Astrocyte (in vitro differentiated cells and primary cell): ENCODE data around the gene AIF1. TPM values are rescaled to one million over a fixed set of nuclear protein-coding genes. Genes with fewer than 3 reads are reported as not detected.

ENCODE experiments used
- DNase-seq: peaks from one replicate; pipeline ENCODE4 v3.0.0-alpha.2; 2010; ENCODE audit warnings: low read depth
- FAIRE-seq: peaks from 2 replicates; lab custom pipeline; 2011; peaks lifted over from hg19 to GRCh38; lab: Jason Lieb, UNC
- H2AFZ ChIP-seq: 2 replicates; pipeline ENCODE4 v1.6.0; 2012; ENCODE audit warnings: low read depth, low read length, inconsistent platforms
- H3K27ac ChIP-seq: 2 replicates; pipeline ENCODE4 v1.5.1; 2011; ENCODE audit warnings: low read depth, low read length, inconsistent platforms
- H3K27me3 ChIP-seq: 2 replicates; pipeline ENCODE4 v1.6.0; 2011; ENCODE audit warnings: low read length, inconsistent platforms; ENCODE audit not compliant: insufficient read depth
- H3K36me3 ChIP-seq: 2 replicates; pipeline ENCODE4 v1.5.1; 2011; ENCODE audit warnings: low read length, inconsistent platforms; ENCODE audit not compliant: insufficient read depth
- H3K4me1 ChIP-seq: 2 replicates; pipeline ENCODE4 v1.5.1; 2011; ENCODE audit warnings: low read length, inconsistent platforms; ENCODE audit not compliant: insufficient read depth
- H3K4me2 ChIP-seq: 2 replicates; pipeline ENCODE4 v1.6.0; 2012; ENCODE audit warnings: low read length, inconsistent platforms
- H3K4me3 ChIP-seq: 2 replicates; pipeline ENCODE4 v1.5.1; 2011; ENCODE audit warnings: low read depth, mild to moderate bottlenecking, low read length, inconsistent platforms; ENCODE audit not compliant: insufficient read depth
- H3K79me2 ChIP-seq: 2 replicates; pipeline ENCODE4 v1.6.0; 2012; ENCODE audit warnings: mild to moderate bottlenecking, low read length, inconsistent platforms; ENCODE audit not compliant: insufficient read depth
- H3K9ac ChIP-seq: 2 replicates; pipeline ENCODE4 v1.6.0; 2012; ENCODE audit warnings: mild to moderate bottlenecking, low read length, inconsistent platforms
- H3K9me3 ChIP-seq: 2 replicates; pipeline ENCODE4 v1.5.1; 2012; ENCODE audit warnings: low read depth, mild to moderate bottlenecking, low read length, inconsistent platforms; ENCODE audit not compliant: insufficient read depth
- H4K20me1 ChIP-seq: 2 replicates; pipeline ENCODE4 v1.6.0; 2012; ENCODE audit warnings: low read length, inconsistent platforms; ENCODE audit not compliant: insufficient read depth
- H3K27ac Mint-ChIP-seq: one replicate; pipeline ENCODE4 v1.8.0; 2021; ENCODE audit warnings: mild to moderate bottlenecking, mixed read lengths; ENCODE audit not compliant: unreplicated experiment
- H3K27me3 Mint-ChIP-seq: one replicate; pipeline ENCODE4 v1.8.0; 2021; ENCODE audit warnings: low read depth, mixed read lengths; ENCODE audit not compliant: unreplicated experiment
- H3K36me3 Mint-ChIP-seq: one replicate; pipeline ENCODE4 v1.8.0; 2021; ENCODE audit warnings: low read depth, mixed read lengths; ENCODE audit not compliant: unreplicated experiment
- H3K4me1 Mint-ChIP-seq: one replicate; pipeline ENCODE4 v1.8.0; 2021; ENCODE audit warnings: low read depth, mixed read lengths; ENCODE audit not compliant: unreplicated experiment
- H3K4me3 Mint-ChIP-seq: one replicate; pipeline ENCODE4 v1.8.0; 2021; ENCODE audit warnings: mild to moderate bottlenecking, moderate library complexity, mixed read lengths; ENCODE audit not compliant: unreplicated experiment
- H3K9me3 Mint-ChIP-seq: one replicate; pipeline ENCODE4 v1.8.0; 2021; ENCODE audit warnings: mild to moderate bottlenecking, mixed read lengths; ENCODE audit not compliant: unreplicated experiment
- EZH2 ChIP-seq: IDR thresholded peaks from 2 replicates; pipeline ENCODE4 v1.6.1; 2012; ENCODE audit warnings: mild to moderate bottlenecking, low read length, inconsistent platforms; ENCODE audit not compliant: insufficient read depth
- total RNA-seq: library from RNA; stranded (reverse); gene quantifications from 2 replicates; pipeline ENCODE4 v1.2.1, GENCODE V29; 2021
- TF ChIP-seq, protein P1 (sequence below): IDR thresholded peaks from 2 replicates; pipeline ENCODE4 v1.5.1; 2011; ENCODE audit warnings: low read depth, mild to moderate bottlenecking, inconsistent platforms, low read length, moderate library complexity; ENCODE audit not compliant: insufficient read depth

AIF1 gene
- total RNA-seq, 1 donor from 2014 or later, result not detected

GRCh38 chr6:31579546-31580437 lies 35.2 kb upstream of the AIF1 start:
- peak overlapping the region; percentile 58 for H3K4me3 Mint-ChIP-seq
- Histone ChIP-seq H3K27ac (no peak overlapping the region), H3K36me3 (no peaks in the 10 kb centered on the region), H3K79me2 (no peaks in the 10 kb centered on the region), H3K4me3 (no peak overlapping the region), H2AFZ (peak overlapping the region; percentile 98), H4K20me1 (no peaks in the 10 kb centered on the region), H3K4me2 (peak overlapping the region; percentile 95), H3K9me3 (no peaks in the 10 kb centered on the region), H3K4me1 (peaks cover 11% of the 10 kb centered on the region), H3K9ac (no peak overlapping the region), H3K27me3 (no peaks in the 10 kb centered on the region)
- H3K27ac Mint-ChIP-seq, result no peak overlapping the region
- peaks cover 15% of the 10 kb centered on the region for H3K27me3 Mint-ChIP-seq
- TF ChIP-seq EZH2, result no peak
- TF ChIP-seq, protein P1, sequence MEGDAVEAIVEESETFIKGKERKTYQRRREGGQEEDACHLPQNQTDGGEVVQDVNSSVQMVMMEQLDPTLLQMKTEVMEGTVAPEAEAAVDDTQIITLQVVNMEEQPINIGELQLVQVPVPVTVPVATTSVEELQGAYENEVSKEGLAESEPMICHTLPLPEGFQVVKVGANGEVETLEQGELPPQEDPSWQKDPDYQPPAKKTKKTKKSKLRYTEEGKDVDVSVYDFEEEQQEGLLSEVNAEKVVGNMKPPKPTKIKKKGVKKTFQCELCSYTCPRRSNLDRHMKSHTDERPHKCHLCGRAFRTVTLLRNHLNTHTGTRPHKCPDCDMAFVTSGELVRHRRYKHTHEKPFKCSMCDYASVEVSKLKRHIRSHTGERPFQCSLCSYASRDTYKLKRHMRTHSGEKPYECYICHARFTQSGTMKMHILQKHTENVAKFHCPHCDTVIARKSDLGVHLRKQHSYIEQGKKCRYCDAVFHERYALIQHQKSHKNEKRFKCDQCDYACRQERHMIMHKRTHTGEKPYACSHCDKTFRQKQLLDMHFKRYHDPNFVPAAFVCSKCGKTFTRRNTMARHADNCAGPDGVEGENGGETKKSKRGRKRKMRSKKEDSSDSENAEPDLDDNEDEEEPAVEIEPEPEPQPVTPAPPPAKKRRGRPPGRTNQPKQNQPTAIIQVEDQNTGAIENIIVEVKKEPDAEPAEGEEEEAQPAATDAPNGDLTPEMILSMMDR, result no peak
- no peaks in the 10 kb centered on the region for H3K36me3 Mint-ChIP-seq
- FAIRE-seq, result no peak
- no peak for DNase-seq
- no peaks in the 10 kb centered on the region for H3K9me3 Mint-ChIP-seq
- peaks cover 6% of the 10 kb centered on the region for H3K4me1 Mint-ChIP-seq

DNA sequence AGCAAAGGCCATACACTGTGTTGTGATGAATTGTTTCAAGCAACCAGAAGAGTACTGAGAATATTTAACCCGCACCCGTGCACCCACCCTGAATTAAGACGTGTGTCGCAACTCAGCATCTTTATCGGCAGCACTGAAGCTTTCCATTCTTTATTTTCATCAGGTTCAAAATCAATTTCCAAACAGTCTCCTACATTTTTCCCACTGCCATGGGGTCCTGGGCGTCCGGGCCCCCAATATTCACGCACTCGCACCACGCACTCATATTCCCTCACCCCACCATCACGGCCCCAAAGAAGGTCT lies 34.6 kb upstream of the AIF1 start:
- TF ChIP-seq, protein P1, result no peak
- no peak for TF ChIP-seq EZH2
- Mint-ChIP-seq H3K36me3 (no peaks in the 10 kb centered on the region), H3K4me1 (peaks cover 6% of the 10 kb centered on the region), H3K27me3 (peaks cover 14% of the 10 kb centered on the region), H3K9me3 (no peaks in the 10 kb centered on the region), H3K27ac (no peak overlapping the region), H3K4me3 (peak overlapping the region; percentile 58)
- Histone ChIP-seq H3K79me2 (no peaks in the 10 kb centered on the region), H2AFZ (peak overlapping the region; percentile 98), H3K4me1 (peaks cover 11% of the 10 kb centered on the region), H3K9ac (peak overlapping the region; percentile 86), H3K4me2 (peak overlapping the region; percentile 95), H3K27me3 (no peaks in the 10 kb centered on the region), H3K4me3 (peak overlapping the region; percentile 77), H4K20me1 (no peaks in the 10 kb centered on the region), H3K36me3 (no peaks in the 10 kb centered on the region), H3K9me3 (no peaks in the 10 kb centered on the region), H3K27ac (no peak overlapping the region)
- no peak for FAIRE-seq
- no peak for DNase-seq
